ENCODE results near the gene PTOV1. TPM values are rescaled to one million over a fixed set of nuclear protein-coding genes. Genes with fewer than 3 reads are reported as not detected.
A peak's percentile ranks its signal among the peaks of the same experiment; 100 is the strongest.

Gene PTOV1
- polyA plus RNA-seq, 1 experiment, result 67.6 TPM

- DNase-seq (ENCODE audit: low read depth), result no peak
- peaks cover 47% of the 10 kb centered on the region for H3K36me3 ChIP-seq (ENCODE audit: control insufficient read depth, insufficient read depth, low read length)
- no peak for TF ChIP-seq CTCF (IDR thresholded peaks at IDR 0.05; ENCODE audit: insufficient read depth, low read depth, low read length)
- CTCF ChIA-PET, result interaction anchor here (0.8 to 1.0 kb wide), 2 partner anchors 8 to 28 kb away, joined by 3 read pairs; no protein-coding TSS in a partner anchor
- H3K4me3 ChIP-seq (ENCODE audit: low read depth, low read length), result no peak overlapping the region
- POLR2A ChIA-PET, result no interaction called here
- H3K27me3 ChIP-seq (ENCODE audit: control insufficient read depth, insufficient read depth, low read length), result no peaks in the 10 kb centered on the region
Observed at GRCh38 chr19:49861541-49862378, 10.8 kb downstream of the PTOV1 start.

- no peak for DNase-seq (ENCODE audit: low read depth)
- H3K4me3 ChIP-seq (ENCODE audit: low read depth, low read length), result no peak overlapping the region
- no peaks in the 10 kb centered on the region for H3K27me3 ChIP-seq (ENCODE audit: control insufficient read depth, insufficient read depth, low read length)
- H3K36me3 ChIP-seq (ENCODE audit: control insufficient read depth, insufficient read depth, low read length), result peaks cover 40% of the 10 kb centered on the region
- CTCF ChIA-PET, result interaction anchor here (0.6 to 1.1 kb wide), 4 partner anchors 9 to 145 kb away, joined by 3 read pairs; no protein-coding TSS in a partner anchor
- POLR2A ChIA-PET, result no interaction called here
- peak; percentile 39 for TF ChIP-seq CTCF (IDR thresholded peaks at IDR 0.05; ENCODE audit: insufficient read depth, low read depth, low read length)
Observed at GRCh38 chr19:49862391-49863253, 11.7 kb downstream of the PTOV1 start.

- peaks cover 33% of the 10 kb centered on the region for H3K36me3 ChIP-seq (ENCODE audit: control insufficient read depth, insufficient read depth, low read length)
- no peaks in the 10 kb centered on the region for H3K27me3 ChIP-seq (ENCODE audit: control insufficient read depth, insufficient read depth, low read length)
- H3K4me3 ChIP-seq (ENCODE audit: low read depth, low read length), result no peak overlapping the region
- DNase-seq (ENCODE audit: low read depth), result no peak
- POLR2A ChIA-PET, result interaction anchor here (0.6 kb wide), 1 partner anchor 45 kb away, joined by 3 read pairs; no protein-coding TSS in a partner anchor
- CTCF ChIA-PET, result interaction anchor here (0.6 to 1.1 kb wide), 2 partner anchors 50 to 145 kb away, joined by 3 read pairs; no protein-coding TSS in a partner anchor
- no peak for TF ChIP-seq CTCF (IDR thresholded peaks at IDR 0.05; ENCODE audit: insufficient read depth, low read depth, low read length)
Observed at GRCh38 chr19:49863254-49863934, 12.4 kb downstream of the PTOV1 start.

GRCh38 chr19:49863935-49864320 lies 13.0 kb downstream of the PTOV1 start:
- POLR2A ChIA-PET, result interaction anchor here (0.5 to 0.6 kb wide), 2 partner anchors 44 to 97 kb away, joined by 3 to 4 read pairs; partner anchors contain the start of gene AP2A1

More at GRCh38 chr19:49863935-49864320, 13.0 kb downstream of the PTOV1 start:
- TF ChIP-seq CTCF (IDR thresholded peaks at IDR 0.05; ENCODE audit: insufficient read depth, low read depth, low read length), result no peak
- Histone ChIP-seq H3K36me3 (ENCODE audit: control insufficient read depth, insufficient read depth, low read length) (peaks cover 29% of the 10 kb centered on the region), H3K27me3 (ENCODE audit: control insufficient read depth, insufficient read depth, low read length) (no peaks in the 10 kb centered on the region), H3K4me3 (ENCODE audit: low read depth, low read length) (no peak overlapping the region)
- DNase-seq (ENCODE audit: low read depth), result no peak
- CTCF ChIA-PET, result no interaction called here
